OCI-LY1 (cell line): ENCODE results near the gene HDAC9.

Experiments
- H2AFZ ChIP-seq: fragments of 200-600 bp; sonication (generic), shearing (Covaris generic); 2 replicates; pipeline ENCODE4 v1.6.0; 2014; ENCODE audit warnings: antibody characterized with exemption, mild to moderate bottlenecking, low read length
- H3F3A ChIP-seq: fragments of 200-600 bp; sonication (generic), shearing (Covaris generic); 2 replicates; pipeline ENCODE4 v1.6.0; 2014; ENCODE audit warnings: mild to moderate bottlenecking, antibody characterized with exemption, low read length, moderate library complexity; ENCODE audit not compliant: insufficient read depth
- H3K27ac ChIP-seq: fragments of 200-600 bp; sonication (generic); 2 replicates; pipeline ENCODE4 v1.5.1; 2014; ENCODE audit warnings: low read length, mixed run types, mild to moderate bottlenecking, low read depth; ENCODE audit not compliant: poor library complexity, severe bottlenecking
- H3K27me3 ChIP-seq: fragments of 200-600 bp; sonication (generic); 2 replicates; pipeline ENCODE4 v1.6.0; 2014; ENCODE audit warnings: antibody characterized with exemption, mild to moderate bottlenecking, low read length, moderate library complexity; ENCODE audit not compliant: insufficient read depth
- H3K36me3 ChIP-seq: fragments of 200-600 bp; sonication (generic); 2 replicates; pipeline ENCODE4 v1.6.1; 2014; ENCODE audit warnings: mild to moderate bottlenecking, antibody characterized with exemption, low read length, moderate library complexity, mixed read lengths; ENCODE audit not compliant: insufficient read depth
- H3K4me1 ChIP-seq: fragments of 200-600 bp; sonication (generic); 2 replicates; pipeline ENCODE4 v1.5.1; 2014; ENCODE audit warnings: mild to moderate bottlenecking, low read length, moderate library complexity; ENCODE audit not compliant: insufficient read depth, severe bottlenecking
- H3K4me2 ChIP-seq: fragments of 200-600 bp; sonication (generic), shearing (Covaris generic); 2 replicates; pipeline ENCODE4 v1.6.1; 2014; ENCODE audit warnings: low read length
- H3K4me3 ChIP-seq: fragments of 200-600 bp; sonication (generic); 2 replicates; pipeline ENCODE4 v1.5.1; 2014; ENCODE audit warnings: low read length, low read depth, mild to moderate bottlenecking, mixed read lengths; ENCODE audit not compliant: poor library complexity, severe bottlenecking
- H3K79me2 ChIP-seq: fragments of 200-600 bp; shearing (Covaris generic); 2 replicates; pipeline ENCODE4 v1.6.1; 2016; ENCODE audit warnings: mixed run types, low read length, mixed read lengths; ENCODE audit not compliant: insufficient read depth
- H3K9ac ChIP-seq: fragments of 200-600 bp; sonication (generic), shearing (Covaris generic); 2 replicates; pipeline ENCODE4 v1.6.1; 2014; ENCODE audit warnings: mild to moderate bottlenecking, low read length, mixed read lengths
- H3K9me2 ChIP-seq: fragments of 200-600 bp; sonication (generic), shearing (Covaris generic); 2 replicates; pipeline ENCODE4 v1.6.1; 2014; ENCODE audit warnings: low read depth, mild to moderate bottlenecking, low read length, mixed read lengths
- H3K9me3 ChIP-seq: fragments of 200-600 bp; shearing (Covaris generic); 2 replicates; pipeline ENCODE4 v1.6.1; 2014; ENCODE audit warnings: low read length, mixed read lengths
- H4K20me1 ChIP-seq: fragments of 200-600 bp; sonication (generic), shearing (Covaris generic); 2 replicates; pipeline ENCODE4 v1.6.0; 2016; ENCODE audit warnings: mild to moderate bottlenecking, low read length; ENCODE audit not compliant: insufficient read depth
- EZH2 ChIP-seq: fragments of 200-600 bp; sonication (generic), shearing (Covaris generic); IDR thresholded peaks from 2 replicates; pipeline ENCODE4 v1.8.0; 2017; ENCODE audit warnings: borderline replicate concordance, mixed run types, mild to moderate bottlenecking, antibody characterized with exemption, low read length, moderate library complexity, mixed read lengths
- TF ChIP-seq, protein P1 (sequence below): fragments of 200-600 bp; sonication (generic), shearing (Covaris generic); IDR thresholded peaks from 2 replicates; pipeline ENCODE4 v1.5.1; 2017; ENCODE audit warnings: mild to moderate bottlenecking, antibody characterized with exemption, low read length, moderate library complexity, mixed read lengths

The HDAC9 gene

DNA sequence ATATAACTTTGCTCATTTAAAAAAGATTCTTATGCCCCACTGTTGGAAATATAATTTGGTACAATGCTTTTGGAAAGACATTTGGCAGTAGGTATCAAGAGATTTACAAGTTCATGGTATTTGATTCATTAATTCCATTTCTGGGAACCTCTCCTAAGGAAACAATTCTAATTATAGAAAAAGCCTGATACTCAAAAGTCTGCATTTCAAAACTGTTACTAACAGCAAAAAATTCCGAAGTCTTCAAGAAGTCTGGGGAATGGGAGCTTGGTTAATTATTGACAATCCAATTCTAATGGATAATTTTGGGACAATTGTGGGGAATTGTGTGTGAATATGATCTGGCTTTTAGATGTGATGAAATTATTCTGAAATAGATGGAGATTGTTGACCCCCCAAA is 59.6 kb downstream of the HDAC9 start:
- Histone ChIP-seq H3K27ac (no peak overlapping the region), H3K79me2 (peaks cover 12% of the 10 kb centered on the region), H4K20me1 (no peaks in the 10 kb centered on the region), H3K9me3 (no peaks in the 10 kb centered on the region), H3K9me2 (no peaks in the 10 kb centered on the region), H3K4me3 (no peak overlapping the region), H3K9ac (no peak overlapping the region), H2AFZ (no peak overlapping the region), H3F3A (no peaks in the 10 kb centered on the region), H3K27me3 (no peaks in the 10 kb centered on the region), H3K4me1 (peaks cover 47% of the 10 kb centered on the region), H3K4me2 (no peak overlapping the region), H3K36me3 (no peaks in the 10 kb centered on the region)
- TF ChIP-seq, protein P1, sequence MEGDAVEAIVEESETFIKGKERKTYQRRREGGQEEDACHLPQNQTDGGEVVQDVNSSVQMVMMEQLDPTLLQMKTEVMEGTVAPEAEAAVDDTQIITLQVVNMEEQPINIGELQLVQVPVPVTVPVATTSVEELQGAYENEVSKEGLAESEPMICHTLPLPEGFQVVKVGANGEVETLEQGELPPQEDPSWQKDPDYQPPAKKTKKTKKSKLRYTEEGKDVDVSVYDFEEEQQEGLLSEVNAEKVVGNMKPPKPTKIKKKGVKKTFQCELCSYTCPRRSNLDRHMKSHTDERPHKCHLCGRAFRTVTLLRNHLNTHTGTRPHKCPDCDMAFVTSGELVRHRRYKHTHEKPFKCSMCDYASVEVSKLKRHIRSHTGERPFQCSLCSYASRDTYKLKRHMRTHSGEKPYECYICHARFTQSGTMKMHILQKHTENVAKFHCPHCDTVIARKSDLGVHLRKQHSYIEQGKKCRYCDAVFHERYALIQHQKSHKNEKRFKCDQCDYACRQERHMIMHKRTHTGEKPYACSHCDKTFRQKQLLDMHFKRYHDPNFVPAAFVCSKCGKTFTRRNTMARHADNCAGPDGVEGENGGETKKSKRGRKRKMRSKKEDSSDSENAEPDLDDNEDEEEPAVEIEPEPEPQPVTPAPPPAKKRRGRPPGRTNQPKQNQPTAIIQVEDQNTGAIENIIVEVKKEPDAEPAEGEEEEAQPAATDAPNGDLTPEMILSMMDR = no peak
- no peak for TF ChIP-seq EZH2

DNA sequence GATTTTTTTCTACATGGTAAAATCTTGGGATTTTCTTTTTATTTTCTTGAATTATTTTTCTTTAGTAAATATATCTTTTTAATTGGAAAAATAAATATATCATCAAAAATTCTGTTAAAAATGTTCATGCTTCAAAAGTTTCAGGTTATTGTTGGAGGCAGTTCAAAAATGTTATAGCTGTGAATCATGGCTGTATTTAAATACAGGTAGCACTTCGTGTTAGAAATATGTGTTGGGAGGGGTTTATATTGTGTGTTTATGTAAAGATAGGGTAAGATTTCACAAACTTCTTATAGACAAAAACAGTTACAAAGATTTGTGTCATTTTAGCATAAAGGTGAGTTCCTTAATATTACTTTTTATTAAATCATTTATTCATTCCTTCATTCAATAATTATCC is 60.4 kb downstream of the HDAC9 start:
- TF ChIP-seq EZH2 = no peak
- TF ChIP-seq, protein P1 = no peak
- Histone ChIP-seq H2AFZ (no peak overlapping the region), H3K4me1 (peaks cover 39% of the 10 kb centered on the region), H3F3A (no peaks in the 10 kb centered on the region), H3K27ac (no peak overlapping the region), H3K4me3 (no peak overlapping the region), H3K9me3 (no peaks in the 10 kb centered on the region), H3K27me3 (no peaks in the 10 kb centered on the region), H3K9ac (no peak overlapping the region), H3K36me3 (no peaks in the 10 kb centered on the region), H3K79me2 (peaks cover 12% of the 10 kb centered on the region), H3K9me2 (no peaks in the 10 kb centered on the region), H3K4me2 (no peak overlapping the region), H4K20me1 (no peaks in the 10 kb centered on the region)

DNA sequence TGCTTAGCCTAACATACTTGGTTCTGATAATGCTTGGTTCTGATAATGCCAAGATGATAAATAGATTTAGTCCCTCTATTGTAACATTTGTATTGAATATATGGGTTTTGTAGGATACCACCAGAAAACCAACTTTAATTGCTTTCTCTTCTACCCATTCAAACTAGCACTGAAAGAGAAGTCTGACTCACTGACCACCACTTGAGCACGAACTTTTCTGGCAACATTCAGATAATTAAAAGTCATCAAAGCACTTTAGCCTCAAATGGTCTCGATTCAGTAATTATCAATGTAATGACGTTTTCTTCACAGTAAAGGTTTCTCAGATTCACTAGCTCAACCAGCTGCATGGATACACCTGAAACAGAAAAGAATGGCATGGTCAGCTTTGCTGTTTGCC is 63.0 kb downstream of the HDAC9 start:
- Histone ChIP-seq H4K20me1 (no peaks in the 10 kb centered on the region), H3K36me3 (peaks cover 5% of the 10 kb centered on the region; the same call in 1 of the 2 replicates), H3K4me1 (peaks cover 13% of the 10 kb centered on the region), H3K79me2 (peaks cover 8% of the 10 kb centered on the region), H3K9me2 (no peaks in the 10 kb centered on the region), H3F3A (no peaks in the 10 kb centered on the region), H3K9me3 (0 out of 2 replicates have a peak, but pooled peaks cover 5% of the 10 kb centered on the region), H2AFZ (no peak overlapping the region), H3K4me3 (no peak overlapping the region), H3K9ac (no peak overlapping the region), H3K27ac (no peak overlapping the region), H3K4me2 (no peak overlapping the region), H3K27me3 (no peaks in the 10 kb centered on the region)
- TF ChIP-seq, protein P1 = no peak
- no peak for TF ChIP-seq EZH2
